ENCODE measurements around the gene CD164.
"Not testable (repeated sequence)": the region's sequence is repeated elsewhere in the genome, so short reads cannot be mapped to it uniquely, and the experiment has no call there.

The CD164 gene

GRCh38 chr6:109373762-109374161, 8.5 kb downstream of the CD164 start:
- no peak for FAIRE-seq

- no peak for FAIRE-seq
Observed at GRCh38 chr6:109373331-109373730, 8.9 kb downstream of the CD164 start.

DNA sequence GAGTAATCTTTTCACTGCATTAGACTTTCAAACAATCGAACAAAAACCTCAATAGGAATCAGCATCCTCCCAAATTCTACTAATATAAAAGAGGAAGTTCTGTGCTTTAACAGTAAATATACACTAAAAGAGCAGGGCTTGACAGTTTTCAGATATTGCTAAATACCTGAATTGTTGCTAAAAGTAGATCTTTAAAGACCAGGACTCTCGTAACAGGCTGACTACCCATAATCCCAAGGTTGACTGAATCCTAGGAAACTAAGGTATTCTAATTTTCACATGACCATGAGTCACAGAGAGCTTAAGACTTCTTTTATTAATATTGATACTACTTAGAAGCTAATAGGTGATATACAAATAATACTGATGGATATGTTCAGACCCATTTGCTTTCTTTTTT, 10.1 kb downstream of the CD164 start:
- no peak for FAIRE-seq

DNA sequence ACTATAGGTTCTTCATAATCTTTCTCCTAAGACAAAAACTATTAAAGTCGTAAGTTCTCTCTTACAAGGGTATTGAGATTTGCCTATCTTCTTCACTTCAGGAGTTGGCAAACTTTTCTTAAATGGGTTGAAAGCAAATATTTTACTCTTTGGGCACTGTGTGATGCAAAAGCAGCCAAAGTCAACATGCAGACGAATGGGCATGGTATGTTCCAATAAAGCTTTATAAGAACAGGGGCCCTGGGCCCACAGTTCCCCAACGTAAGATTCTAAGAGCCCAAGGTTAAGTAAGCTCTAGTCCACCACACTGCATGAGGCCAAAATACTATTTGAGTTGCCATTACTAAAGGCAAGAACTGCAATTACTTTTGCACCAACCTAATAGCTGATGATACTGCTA, 11.5 kb downstream of the CD164 start:
- FAIRE-seq: no peak

GRCh38 chr6:109370336-109370735, 11.9 kb downstream of the CD164 start:
- FAIRE-seq: no peak

DNA sequence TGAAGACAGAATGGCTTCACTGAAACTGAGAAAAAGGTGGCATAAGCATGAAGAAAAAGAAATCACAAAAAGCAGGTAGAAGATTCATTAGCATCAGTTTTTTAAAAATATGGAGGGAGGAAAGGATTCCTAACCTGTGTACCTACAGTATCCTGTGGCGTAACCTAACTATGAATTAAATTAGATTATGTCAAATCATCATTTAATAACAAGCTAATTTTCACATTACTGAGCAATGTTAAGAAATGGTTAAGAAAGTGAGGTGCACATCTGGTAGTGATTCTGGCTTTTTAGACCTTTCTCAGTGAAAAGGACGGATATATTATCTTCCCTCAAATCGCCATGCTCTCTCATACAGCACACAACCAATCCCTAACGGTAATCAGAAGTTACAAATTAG, 12.5 kb downstream of the CD164 start:
- no peak for FAIRE-seq

- FAIRE-seq: not testable (repeated sequence)
Observed at GRCh38 chr6:109364382-109365078, 17.7 kb downstream of the CD164 start.

DNA sequence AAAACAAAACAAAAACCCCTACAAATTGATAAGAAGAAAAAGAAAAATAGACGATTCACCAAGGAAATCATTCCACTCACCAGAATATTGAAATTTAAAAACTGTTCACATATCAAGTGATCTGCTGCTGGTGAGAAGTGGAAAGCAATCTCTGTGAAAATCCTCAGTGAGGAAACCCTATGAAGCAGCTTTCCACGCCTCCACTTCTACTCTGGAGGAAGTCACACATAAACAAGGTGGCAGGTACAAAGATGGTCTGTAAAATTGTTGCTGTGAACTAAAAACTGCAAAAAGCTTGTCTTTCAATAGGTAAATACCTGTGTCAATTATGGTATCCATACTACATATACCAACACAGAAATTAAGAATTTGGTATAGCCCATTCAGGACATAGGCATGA, 18.5 kb downstream of the CD164 start:
- FAIRE-seq: no peak

DNA sequence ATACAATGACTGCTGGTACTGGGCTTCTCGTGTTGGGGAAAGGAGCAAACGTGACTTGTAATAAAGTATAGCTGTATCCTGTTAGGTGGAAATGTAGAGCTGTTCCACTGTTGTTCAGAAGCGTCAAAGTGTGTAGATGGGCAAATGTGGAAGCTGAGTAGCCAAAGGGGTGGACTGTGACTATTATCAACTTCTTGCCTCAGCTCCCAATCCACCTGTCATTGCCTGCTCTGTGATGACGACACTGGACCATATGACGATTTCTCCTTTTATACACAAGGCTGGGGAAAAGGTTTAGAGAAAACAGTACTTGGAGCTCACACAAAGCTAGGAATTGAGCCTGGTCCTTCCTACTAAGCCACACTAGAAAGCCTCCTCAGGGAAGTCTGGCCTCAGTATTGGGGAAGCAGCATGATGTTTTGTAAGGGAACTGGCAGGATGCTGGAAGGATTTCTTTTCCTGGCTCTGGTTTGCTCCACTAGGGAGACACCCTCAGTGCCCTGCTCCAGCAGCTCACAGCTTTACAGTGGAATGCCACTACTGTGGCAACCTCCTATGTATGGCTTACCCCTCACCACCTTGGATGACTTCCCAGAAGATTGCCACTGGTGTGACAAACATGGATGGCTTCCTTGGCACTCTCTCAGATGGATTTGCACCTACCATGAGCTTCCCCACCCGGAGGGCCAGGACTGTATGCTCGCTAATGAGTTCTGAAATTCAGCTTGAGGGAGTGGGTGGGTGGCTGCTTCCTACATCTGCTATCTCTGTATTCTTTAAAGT, 20.0 kb downstream of the CD164 start:
- FAIRE-seq: no peak

DNA sequence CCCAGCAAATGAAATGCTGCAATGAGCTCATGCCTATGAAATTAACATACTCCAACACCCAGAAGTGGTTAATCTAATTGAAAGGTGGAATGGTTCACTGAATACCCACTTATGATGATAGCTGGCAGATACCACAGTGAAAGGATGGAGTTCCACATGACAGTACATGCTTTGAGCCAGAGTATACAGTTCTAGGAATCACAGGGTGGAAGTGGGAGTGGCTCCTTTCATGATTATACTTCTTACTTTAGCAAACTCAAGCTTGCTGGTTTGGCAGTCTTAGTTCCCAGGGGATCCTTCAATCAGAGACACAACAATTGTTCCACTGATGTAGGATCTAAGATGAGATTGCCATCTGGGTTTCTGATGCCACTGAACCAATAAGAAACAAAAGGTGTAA, 21.5 kb downstream of the CD164 start:
- no peak for FAIRE-seq

- no peak for FAIRE-seq
Observed at GRCh38 chr6:109360281-109360680, 22.0 kb downstream of the CD164 start.

DNA sequence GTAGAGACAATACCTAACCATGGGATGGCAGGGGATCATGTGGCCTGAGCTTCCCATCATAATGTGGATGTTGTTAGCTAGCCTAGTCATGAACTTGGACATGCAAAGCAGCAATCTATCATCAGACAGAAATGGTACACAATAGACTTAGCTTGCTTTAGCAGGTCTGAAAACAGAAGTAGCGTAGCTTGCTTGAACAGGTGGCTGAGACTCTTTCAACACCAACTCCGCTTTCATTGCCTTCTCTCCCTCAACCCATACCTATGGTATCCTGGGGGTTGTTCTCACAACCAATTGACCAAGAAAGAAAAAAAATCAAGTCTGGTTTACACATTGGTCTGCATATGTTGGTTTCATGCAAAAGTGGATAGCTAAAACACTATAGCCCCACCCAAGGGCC, 23.0 kb downstream of the CD164 start:
- no peak for FAIRE-seq

DNA sequence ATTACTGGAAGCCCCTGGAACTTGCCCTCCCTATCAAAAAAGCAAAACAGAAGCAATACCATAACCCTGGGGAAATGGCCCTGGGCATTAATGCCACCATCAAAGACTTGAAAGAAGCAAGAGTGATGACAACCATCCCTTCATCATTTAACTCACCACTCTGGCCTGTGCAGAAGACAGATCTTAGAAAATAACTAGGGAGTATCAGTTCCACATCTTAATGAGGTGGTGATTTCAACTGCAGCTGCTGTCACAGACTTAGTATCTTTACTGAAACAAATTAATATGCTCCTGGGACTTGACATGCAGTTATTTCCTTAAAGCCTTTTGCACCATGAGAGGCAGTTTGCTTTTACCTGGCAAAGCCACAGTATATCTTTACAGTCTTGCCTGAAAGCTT, 24.1 kb downstream of the CD164 start:
- FAIRE-seq: no peak

DNA sequence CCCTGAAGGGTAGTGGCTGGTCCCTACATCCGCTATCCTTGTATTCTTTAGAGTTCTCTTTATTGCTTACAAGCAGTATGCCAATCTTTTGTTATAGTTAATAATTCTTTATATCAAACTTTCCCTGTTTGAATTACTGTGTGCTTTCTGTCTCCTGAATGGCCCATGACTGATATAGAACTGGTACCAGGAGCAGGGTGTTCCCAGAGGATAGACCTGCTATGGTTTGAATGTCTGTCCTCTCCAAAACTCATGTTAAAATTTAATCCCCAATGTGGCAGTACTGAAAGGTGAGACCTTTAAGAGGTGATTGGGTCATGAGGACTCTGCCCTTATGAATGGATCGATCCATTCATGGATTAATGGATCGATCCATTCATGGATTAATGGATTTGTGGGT, 26.0 kb downstream of the CD164 start:
- FAIRE-seq: no peak

DNA sequence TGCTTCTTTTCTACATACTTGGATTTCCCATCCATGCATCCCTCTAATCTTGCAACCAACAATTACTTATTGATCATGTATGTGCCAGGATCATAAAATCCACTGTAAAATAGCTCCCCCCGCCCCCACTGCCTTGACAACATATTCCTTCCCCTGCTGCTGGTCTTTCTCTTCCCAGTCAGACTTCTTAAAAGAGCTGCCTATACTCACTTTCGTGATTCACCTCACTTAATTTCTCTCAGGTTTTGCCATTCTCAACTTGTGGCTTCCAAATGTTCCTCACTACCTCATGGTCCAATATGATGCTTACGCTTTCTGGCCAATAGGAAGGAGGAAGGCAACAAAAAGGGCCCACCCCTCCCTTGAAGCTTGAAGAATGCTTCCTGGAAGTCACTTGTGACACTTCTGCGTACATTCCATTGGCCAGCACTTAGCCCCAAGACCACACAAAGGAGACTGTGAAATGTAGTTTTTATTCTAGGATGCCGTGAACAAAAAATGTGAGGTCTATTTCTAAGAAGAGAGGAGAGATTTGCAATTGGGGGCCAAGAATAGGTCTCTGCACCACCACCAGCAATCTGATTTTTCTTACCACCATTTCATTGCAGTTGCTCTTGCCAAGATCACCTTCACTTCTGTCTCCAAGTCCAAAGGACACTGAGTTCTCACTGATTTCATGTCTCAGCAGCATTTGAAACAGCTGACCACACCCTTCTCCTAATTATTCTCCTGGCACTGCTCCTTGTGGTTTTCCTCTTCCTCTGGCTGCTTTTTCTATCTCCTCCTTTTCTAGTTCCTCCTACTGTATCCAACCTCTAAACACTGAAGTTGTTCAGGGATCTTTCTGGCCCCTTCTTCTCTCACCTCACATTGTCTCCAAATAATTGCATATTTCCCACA, 30.8 kb downstream of the CD164 start:
- FAIRE-seq: no peak

DNA sequence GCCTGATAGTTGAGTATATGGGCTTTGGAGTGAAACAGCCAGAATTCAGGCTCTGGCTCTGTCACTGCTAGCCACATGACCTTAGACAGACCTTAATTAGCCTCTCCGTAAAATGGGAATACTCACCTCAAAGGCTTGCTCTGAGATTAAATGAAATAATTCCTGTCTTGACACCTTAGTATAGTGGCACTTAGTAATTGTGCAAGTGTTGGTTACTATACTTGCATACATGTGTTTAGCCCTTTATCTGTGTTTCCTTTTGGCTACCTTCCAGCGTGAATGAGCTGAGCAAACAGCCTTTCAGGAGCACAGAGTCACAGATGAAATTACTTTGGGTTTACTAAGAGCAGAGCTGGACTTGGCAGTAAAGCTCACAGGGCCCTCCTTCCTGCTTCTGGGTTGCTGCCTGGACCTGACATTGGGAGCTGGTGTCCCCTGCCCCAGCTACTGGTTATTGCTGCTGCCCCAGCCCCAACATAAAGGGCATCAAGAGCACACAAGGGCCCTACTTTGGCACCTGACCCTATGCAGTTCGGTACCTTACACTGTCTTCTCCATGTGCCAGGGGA, 32.8 kb downstream of the CD164 start:
- no peak for FAIRE-seq

GRCh38 chr6:109348226-109348625, 34.0 kb downstream of the CD164 start:
- no peak for FAIRE-seq

GRCh38 chr6:109347779-109348178, 34.5 kb downstream of the CD164 start:
- no peak for FAIRE-seq

DNA sequence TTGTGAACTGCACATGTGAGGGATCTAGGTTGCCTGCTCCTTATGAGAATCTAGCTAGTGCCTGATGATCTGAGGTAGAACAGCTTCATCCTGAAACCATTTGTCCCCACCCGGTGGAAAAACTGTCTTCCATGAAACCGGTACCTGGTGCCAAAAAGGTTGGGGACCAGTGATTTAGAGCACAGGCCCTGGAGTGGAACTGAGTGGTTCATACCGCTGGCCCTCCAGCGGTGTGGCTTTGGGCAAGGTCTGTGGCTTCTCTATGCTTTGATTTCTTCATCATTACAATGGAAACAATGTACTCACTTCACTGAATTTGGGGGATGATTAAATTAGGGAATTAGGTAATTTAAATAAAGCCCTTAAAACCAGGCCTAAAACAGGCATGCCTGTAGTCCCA, 36.3 kb downstream of the CD164 start:
- no peak for FAIRE-seq

- no peak for FAIRE-seq
Observed at GRCh38 chr6:109344226-109344625, 38.0 kb downstream of the CD164 start.

- no peak for FAIRE-seq
Observed at GRCh38 chr6:109343518-109343917, 38.7 kb downstream of the CD164 start.

DNA sequence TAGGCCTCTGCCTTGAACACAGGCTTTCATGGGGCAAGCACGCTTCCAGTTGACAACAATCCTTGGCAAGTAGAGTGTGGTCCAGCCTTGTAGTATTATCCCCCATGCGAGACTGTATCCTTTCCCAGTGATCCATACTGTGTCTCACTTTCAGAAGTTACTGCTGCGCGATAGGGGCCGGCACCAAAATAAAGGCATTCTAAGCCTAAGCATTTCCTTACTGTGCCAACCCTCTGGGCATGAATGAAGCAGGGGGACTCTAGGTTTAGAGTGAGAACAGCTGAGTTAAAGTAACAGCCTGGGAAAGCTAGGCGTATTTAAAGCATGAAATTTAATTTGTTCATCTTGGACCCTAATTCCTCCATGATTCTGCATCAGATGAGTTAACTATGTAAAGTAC, 39.4 kb downstream of the CD164 start:
- FAIRE-seq: no peak

GRCh38 chr6:109342506-109342905, 39.8 kb downstream of the CD164 start:
- FAIRE-seq: no peak
